Activated CD4-positive, alpha-beta T cell treated with anti-CD3 and anti-CD28 coated beads for 1 hour (primary cell): ENCODE data around the gene HSD17B3.
"Not testable (repeated sequence)": the region's sequence is repeated elsewhere in the genome, so short reads cannot be mapped to it uniquely, and the experiment has no call there.

Experiments used
- DNase-seq: peaks from one replicate; pipeline ENCODE4 v3.0.0-alpha.2; 2020

HSD17B3 gene

DNA sequence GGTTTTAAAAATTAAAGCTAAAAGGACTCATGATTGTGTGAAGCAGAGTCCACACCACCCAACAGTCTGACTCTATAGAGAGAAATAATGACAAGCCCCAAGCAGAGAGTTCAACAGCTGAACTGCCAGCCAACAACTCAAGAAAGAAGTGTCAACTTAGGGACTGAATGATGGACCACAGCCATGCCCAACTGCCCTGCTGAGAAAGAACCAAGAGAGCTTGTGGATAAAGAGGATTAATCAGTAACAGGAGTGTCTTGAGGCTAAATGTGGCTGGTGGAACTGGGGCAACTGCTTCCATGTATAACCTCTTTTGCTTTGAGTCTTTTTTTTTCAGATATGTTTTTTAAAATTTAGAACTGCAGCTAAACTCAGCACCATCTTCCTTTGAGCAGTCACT, 109.3 kb downstream of the HSD17B3 start:
- no peak for DNase-seq

DNA sequence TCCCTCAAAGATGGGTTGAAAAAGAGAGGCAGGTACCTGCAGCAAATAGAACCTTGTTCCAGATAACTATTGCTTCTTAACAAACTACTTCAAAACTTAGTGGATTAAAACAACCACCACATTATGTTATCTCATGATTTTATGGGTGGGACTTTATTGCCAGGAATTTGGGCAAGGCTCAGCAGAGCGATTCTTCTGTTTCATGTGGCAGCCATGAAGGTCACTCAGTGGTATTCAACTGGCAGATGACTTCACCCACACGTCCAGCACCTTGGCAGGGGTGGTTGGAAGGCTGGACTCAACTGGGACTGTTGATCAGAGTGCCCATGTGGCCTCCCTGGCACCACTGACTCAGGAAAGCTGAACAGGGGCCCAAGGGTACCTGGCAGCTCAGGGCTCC, 112.0 kb downstream of the HSD17B3 start:
- no peak for DNase-seq

DNA sequence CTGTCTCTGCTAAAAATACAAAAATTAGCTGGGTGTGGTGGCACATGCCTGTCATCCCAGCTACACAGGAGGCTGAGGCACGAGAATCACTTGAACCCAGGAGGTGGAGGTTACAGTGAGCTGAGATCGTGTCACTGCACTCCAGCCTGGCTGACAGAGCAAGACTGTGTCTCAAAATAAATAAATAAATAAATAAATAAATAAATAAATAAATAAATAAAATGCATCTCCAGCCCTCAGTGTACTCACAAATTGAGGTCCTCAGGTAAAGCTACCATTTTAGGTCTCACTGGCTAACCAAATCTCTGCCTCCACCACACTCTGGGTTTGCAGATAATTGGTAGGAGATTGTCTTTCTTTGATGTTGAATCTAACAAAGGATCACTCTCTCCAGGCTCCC, 112.4 kb downstream of the HSD17B3 start:
- DNase-seq: not testable (repeated sequence)

DNA sequence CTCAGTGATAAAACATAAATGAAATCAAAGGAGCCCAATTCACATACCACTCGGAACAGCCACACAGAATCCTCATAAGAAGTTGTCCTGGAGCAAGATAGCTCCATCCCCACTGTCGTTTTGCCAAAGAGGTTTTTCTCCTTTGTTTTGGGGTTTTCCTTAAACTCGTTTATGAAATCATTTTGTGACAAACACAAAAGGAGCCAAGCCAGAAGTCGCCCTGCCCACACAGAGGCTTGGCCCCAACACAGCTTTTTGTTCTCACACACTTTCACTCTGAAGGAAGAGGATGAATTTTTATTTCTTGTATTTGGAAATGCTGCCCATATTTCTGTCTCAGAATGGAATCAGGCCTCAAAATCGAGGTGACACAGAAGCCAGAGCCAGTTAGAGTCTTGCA, 113.4 kb downstream of the HSD17B3 start:
- no peak for DNase-seq

DNA sequence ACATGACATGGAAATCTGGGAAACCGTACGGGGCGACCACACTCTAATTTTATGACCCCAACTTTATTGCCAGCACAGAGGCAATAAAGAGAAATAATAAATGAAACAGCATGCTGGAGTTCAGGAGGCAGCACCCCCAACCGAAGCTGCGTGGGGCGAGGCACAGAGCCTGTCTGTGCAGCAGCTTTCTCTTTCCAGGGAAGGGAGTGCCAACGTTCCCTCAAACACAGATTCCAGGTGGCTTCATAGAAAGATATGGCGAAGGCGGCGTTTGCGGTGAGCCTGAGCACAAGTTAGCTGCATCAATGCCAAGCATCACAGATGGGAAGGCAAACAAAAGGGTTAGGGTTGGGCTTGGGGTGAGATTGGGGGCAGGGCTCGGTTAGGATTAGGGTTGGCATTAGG, 114.8 kb downstream of the HSD17B3 start:
- no peak for DNase-seq

DNA sequence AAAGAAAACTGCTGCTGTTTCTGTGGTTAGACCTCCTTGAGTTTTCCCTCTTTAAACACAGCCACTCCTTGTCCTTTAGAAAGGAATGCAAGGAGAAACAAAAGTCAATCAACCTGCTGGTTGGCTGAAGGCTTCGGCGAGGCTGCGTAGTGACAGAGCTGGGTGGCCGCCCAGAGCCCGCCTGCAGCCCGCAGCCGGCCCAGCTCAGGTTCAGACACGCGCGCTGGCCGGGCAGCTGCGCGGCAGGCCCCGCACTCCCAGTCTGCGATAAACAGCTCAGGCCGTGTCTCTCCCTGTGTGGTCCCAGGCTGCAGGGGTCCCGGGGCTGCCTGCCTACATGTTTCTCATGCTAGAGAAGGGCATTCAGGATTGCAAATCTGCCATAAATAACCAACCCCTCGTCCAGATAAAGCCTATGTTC, 115.4 kb downstream of the HSD17B3 start:
- DNase-seq: no peak

DNA sequence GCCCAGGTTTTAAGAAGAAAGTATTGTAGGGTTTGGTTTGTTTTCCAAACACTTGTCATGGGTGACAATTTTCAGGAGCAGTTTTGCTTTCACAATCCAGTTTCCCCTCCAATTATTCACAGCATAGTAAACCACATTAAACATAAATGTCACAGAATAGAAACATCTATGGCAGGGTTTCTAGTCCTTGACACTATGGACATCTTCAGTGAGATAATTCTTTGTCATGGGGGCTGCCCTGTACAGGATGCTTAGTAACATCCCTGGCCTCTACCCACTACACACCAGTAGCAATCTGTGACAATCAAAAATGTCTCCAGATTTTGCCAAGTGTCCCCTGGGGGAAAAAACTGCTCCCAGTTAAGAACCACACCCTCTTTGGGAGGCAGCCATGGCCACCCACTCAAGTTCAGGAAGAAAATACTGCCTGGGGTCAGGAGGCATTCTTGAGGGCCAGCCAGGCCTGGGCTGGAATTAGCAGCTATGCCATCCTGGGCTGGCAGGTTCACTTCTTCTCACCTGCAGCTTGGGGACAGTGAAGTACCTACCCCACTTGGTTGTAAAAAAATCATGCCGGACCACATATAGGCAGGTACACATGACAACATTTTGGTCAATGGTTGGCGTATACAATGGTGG, 116.3 kb downstream of the HSD17B3 start:
- no peak for DNase-seq
